Liver (tissue), 9 donors: ENCODE data around the gene GRB2. TPM values are rescaled to one million over a fixed set of nuclear protein-coding genes. Genes with fewer than 3 reads are reported as not detected.

ENCODE experiments used
- DNase-seq: peaks from one replicate; pipeline ENCODE4 v3.0.0-alpha.2; 2017; ENCODE audit warnings: low spot score
- H3K27ac ChIP-seq, 2 donors: one replicate each; pipeline ENCODE4 v1.7.0; 2013; ENCODE audit warnings: inconsistent platforms in 2 of 2, low read length in 2 of 2, control low read depth in 1 of 2, low read depth in 1 of 2, mild to moderate bottlenecking in 1 of 2
- H3K27me3 ChIP-seq, 4 donors: one replicate each; pipeline versions ENCODE4 v1.6.1 to v1.7.0; 2013; ENCODE audit warnings: low read length in 3 of 4, inconsistent platforms in 1 of 4, mild to moderate bottlenecking in 1 of 4, moderate library complexity in 1 of 4; ENCODE audit not compliant: control insufficient read depth in 4 of 4, insufficient read depth in 4 of 4
- H3K36me3 ChIP-seq, 4 donors: one replicate each; pipeline versions ENCODE4 v1.6.1 to v1.7.0; 2013; ENCODE audit warnings: low read length in 3 of 4, mild to moderate bottlenecking in 3 of 4, low read depth in 1 of 4, moderate library complexity in 1 of 4; ENCODE audit not compliant: control insufficient read depth in 4 of 4, insufficient read depth in 3 of 4
- H3K4me1 ChIP-seq, 4 donors: one replicate each; pipeline versions ENCODE4 v1.6.1 to v1.7.0; 2013; ENCODE audit warnings: low read length in 3 of 4, mild to moderate bottlenecking in 3 of 4, moderate library complexity in 1 of 4; ENCODE audit not compliant: control insufficient read depth in 4 of 4, insufficient read depth in 4 of 4
- H3K4me3 ChIP-seq, 3 donors: one replicate each; pipeline versions ENCODE4 v1.6.1 to v1.7.0; 2013; ENCODE audit warnings: low read length in 3 of 3, control low read depth in 1 of 3, low read depth in 1 of 3, mild to moderate bottlenecking in 1 of 3
- H3K9ac ChIP-seq, 2 donors: one replicate each; pipeline ENCODE4 v1.7.0; 2013; ENCODE audit warnings: low read length in 2 of 2, mild to moderate bottlenecking in 2 of 2, moderate library complexity in 2 of 2, control low read depth in 1 of 2, low read depth in 1 of 2
- H3K9me3 ChIP-seq, 4 donors: one replicate each; pipeline versions ENCODE4 v1.6.1 to v1.7.0; 2013; ENCODE audit warnings: low read length in 3 of 4; ENCODE audit not compliant: control insufficient read depth in 4 of 4
- EGR1 ChIP-seq, 2 donors: IDR thresholded peaks; 2 replicates each; pipeline ENCODE4 v1.6.1; 2016 to 2018; ENCODE audit warnings: antibody characterized with exemption in 2 of 2, low read depth in 2 of 2
- FOXA1 ChIP-seq: IDR thresholded peaks from 2 replicates; pipeline ENCODE4 v1.6.1; 2016; ENCODE audit warnings: antibody characterized with exemption
- FOXA2 ChIP-seq: IDR thresholded peaks from 2 replicates; pipeline ENCODE4 v1.6.1; 2016; ENCODE audit warnings: antibody characterized with exemption
- HNF4A ChIP-seq, 2 donors: conservative IDR thresholded peaks; 2 replicates each; pipeline ENCODE4 v1.6.1; 2016; ENCODE audit warnings: antibody characterized with exemption in 2 of 2, mild to moderate bottlenecking in 2 of 2
- HNF4G ChIP-seq: IDR thresholded peaks from 2 replicates; pipeline ENCODE4 v1.6.1; 2016; ENCODE audit warnings: antibody characterized with exemption
- MAX ChIP-seq: IDR thresholded peaks from 2 replicates; pipeline ENCODE4 v1.6.1; 2016; ENCODE audit warnings: antibody characterized with exemption
- NR2F2 ChIP-seq: IDR thresholded peaks from 2 replicates; pipeline ENCODE4 v1.6.1; 2016; ENCODE audit warnings: antibody characterized with exemption
- RAD21 ChIP-seq, 2 donors: IDR thresholded peaks; 2 replicates each; pipeline ENCODE4 v1.6.1; 2016; ENCODE audit warnings: antibody characterized with exemption in 2 of 2, mild to moderate bottlenecking in 2 of 2
- RXRA ChIP-seq, 2 donors: IDR thresholded peaks; 2 replicates each; pipeline ENCODE4 v1.6.1; 2017 to 2018; ENCODE audit warnings: antibody characterized with exemption in 2 of 2, mild to moderate bottlenecking in 1 of 2
- SP1 ChIP-seq: IDR thresholded peaks from 2 replicates; pipeline ENCODE4 v1.6.1; 2018; ENCODE audit warnings: antibody characterized with exemption, mild to moderate bottlenecking
- TAF1 ChIP-seq: conservative IDR thresholded peaks from 2 replicates; pipeline ENCODE4 v1.6.1; 2016; ENCODE audit warnings: antibody characterized with exemption, mild to moderate bottlenecking
- WGBS: extraction: QIAGEN DNeasy Blood & Tissue Kit; methylation state at CpG from one replicate; pipeline ENCODE4 v1.1.7; 2013; 5-methylcytosine and 5-hydroxymethylcytosine counted together
- polyA plus RNA-seq, 2 donors: library from polyadenylated mRNA; stranded (reverse) in 1 of 2; unstranded in 1 of 2; fragments of 200-250 nt in 1 of 2; fragments of >200 nt in 1 of 2; fragmentation: Nextera tagmentation in 1 of 2; extraction: Ambion mirVana in 1 of 2; gene quantifications; one replicate each; pipeline versions ENCODE4 v1.2.1 to v1.2.3, GENCODE V29; 2013 to 2015
- total RNA-seq, 2 donors: library from RNA; depleted of rRNA; stranded (reverse); fragments of >200 nt; gene quantifications; one replicate each; pipeline ENCODE4 v1.2.3, GENCODE V29; 2014
- TF ChIP-seq, protein P1 (sequence below): IDR thresholded peaks from 2 replicates; pipeline ENCODE4 v1.6.1; 2016; ENCODE audit warnings: antibody characterized with exemption, mild to moderate bottlenecking
- TF ChIP-seq, protein P2 (sequence below): IDR thresholded peaks from 2 replicates; pipeline ENCODE4 v1.6.1; 2016; ENCODE audit warnings: antibody characterized with exemption
- TF ChIP-seq, protein P3 (sequence below): fragments of 150-350 bp; IDR thresholded peaks from 2 replicates; pipeline ENCODE4 v1.5.1; 2017; ENCODE audit warnings: improper control_type of control experiment, low read depth, low read length; ENCODE audit not compliant: missing input control
- donor health status: healthy.
- donor health status: healthy.
- donor health status: healthy.
- donor health status: healthy.
- donor health status: healthy.

The GRB2 gene
- total and polyA plus RNA-seq, 4 donors: 36.0 to 91.8 (median 49.6) TPM

GRCh38 chr17:75403131-75403530 is 2.3 kb downstream of the GRB2 start:
- DNase-seq: no peak
- H3K9me3 ChIP-seq: no peaks in the 10 kb centered on the region
- no peaks in the 10 kb centered on the region for H3K27me3 ChIP-seq
- no peak overlapping the region for H3K9ac ChIP-seq
- TF ChIP-seq EGR1 (IDR thresholded peaks at IDR 0.05; ENCODE audit: low read depth in 2 of 2) (no peak), RXRA (IDR thresholded peaks at IDR 0.05) (no peak), HNF4G (no peak), RAD21 (IDR thresholded peaks at IDR 0.05) (no peak), SP1 (no peak), MAX (no peak), NR2F2 (no peak), TAF1 (no peak), FOXA2 (no peak), FOXA1 (no peak)
- TF ChIP-seq, protein P1, sequence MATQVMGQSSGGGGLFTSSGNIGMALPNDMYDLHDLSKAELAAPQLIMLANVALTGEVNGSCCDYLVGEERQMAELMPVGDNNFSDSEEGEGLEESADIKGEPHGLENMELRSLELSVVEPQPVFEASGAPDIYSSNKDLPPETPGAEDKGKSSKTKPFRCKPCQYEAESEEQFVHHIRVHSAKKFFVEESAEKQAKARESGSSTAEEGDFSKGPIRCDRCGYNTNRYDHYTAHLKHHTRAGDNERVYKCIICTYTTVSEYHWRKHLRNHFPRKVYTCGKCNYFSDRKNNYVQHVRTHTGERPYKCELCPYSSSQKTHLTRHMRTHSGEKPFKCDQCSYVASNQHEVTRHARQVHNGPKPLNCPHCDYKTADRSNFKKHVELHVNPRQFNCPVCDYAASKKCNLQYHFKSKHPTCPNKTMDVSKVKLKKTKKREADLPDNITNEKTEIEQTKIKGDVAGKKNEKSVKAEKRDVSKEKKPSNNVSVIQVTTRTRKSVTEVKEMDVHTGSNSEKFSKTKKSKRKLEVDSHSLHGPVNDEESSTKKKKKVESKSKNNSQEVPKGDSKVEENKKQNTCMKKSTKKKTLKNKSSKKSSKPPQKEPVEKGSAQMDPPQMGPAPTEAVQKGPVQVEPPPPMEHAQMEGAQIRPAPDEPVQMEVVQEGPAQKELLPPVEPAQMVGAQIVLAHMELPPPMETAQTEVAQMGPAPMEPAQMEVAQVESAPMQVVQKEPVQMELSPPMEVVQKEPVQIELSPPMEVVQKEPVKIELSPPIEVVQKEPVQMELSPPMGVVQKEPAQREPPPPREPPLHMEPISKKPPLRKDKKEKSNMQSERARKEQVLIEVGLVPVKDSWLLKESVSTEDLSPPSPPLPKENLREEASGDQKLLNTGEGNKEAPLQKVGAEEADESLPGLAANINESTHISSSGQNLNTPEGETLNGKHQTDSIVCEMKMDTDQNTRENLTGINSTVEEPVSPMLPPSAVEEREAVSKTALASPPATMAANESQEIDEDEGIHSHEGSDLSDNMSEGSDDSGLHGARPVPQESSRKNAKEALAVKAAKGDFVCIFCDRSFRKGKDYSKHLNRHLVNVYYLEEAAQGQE: no peak
- TF ChIP-seq, protein P2, sequence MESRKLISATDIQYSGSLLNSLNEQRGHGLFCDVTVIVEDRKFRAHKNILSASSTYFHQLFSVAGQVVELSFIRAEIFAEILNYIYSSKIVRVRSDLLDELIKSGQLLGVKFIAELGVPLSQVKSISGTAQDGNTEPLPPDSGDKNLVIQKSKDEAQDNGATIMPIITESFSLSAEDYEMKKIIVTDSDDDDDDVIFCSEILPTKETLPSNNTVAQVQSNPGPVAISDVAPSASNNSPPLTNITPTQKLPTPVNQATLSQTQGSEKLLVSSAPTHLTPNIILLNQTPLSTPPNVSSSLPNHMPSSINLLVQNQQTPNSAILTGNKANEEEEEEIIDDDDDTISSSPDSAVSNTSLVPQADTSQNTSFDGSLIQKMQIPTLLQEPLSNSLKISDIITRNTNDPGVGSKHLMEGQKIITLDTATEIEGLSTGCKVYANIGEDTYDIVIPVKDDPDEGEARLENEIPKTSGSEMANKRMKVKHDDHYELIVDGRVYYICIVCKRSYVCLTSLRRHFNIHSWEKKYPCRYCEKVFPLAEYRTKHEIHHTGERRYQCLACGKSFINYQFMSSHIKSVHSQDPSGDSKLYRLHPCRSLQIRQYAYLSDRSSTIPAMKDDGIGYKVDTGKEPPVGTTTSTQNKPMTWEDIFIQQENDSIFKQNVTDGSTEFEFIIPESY: no peak
- TF ChIP-seq, protein P3, sequence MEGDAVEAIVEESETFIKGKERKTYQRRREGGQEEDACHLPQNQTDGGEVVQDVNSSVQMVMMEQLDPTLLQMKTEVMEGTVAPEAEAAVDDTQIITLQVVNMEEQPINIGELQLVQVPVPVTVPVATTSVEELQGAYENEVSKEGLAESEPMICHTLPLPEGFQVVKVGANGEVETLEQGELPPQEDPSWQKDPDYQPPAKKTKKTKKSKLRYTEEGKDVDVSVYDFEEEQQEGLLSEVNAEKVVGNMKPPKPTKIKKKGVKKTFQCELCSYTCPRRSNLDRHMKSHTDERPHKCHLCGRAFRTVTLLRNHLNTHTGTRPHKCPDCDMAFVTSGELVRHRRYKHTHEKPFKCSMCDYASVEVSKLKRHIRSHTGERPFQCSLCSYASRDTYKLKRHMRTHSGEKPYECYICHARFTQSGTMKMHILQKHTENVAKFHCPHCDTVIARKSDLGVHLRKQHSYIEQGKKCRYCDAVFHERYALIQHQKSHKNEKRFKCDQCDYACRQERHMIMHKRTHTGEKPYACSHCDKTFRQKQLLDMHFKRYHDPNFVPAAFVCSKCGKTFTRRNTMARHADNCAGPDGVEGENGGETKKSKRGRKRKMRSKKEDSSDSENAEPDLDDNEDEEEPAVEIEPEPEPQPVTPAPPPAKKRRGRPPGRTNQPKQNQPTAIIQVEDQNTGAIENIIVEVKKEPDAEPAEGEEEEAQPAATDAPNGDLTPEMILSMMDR: no peak
- peaks cover 1 to 18% (median 12%) of the 10 kb centered on the region in 4 donors for H3K4me1 ChIP-seq
- no peak overlapping the region for H3K4me3 ChIP-seq
- H3K27ac ChIP-seq: no peak overlapping the region
- H3K36me3 ChIP-seq: no peaks in the 10 kb centered on the region
- WGBS: 71% methylated on average over 5 of the region's 5 CpGs

DNA sequence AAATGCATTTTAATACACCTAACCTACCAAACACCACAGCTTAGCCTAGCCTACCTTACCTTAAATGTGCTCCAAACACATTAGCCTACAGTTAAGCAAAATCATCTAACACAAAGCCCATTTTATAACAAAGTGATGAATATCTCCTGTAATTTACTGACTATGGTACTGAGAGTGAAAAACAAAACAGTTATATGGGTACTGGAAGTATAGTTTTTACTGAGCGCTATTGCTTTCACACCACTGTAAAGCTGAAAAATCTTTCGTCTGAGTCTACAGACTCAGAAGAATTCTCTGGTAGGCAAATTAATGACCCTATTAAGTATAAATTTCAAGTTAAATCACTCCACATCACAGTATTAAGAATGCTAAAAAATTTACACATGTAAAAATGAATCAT is 3.5 kb downstream of the GRB2 start:
- DNase-seq: no peak
- Histone ChIP-seq H3K27ac (no peak overlapping the region), H3K27me3 (no peaks in the 10 kb centered on the region), H3K9ac (no peak overlapping the region), H3K4me1 (peaks cover 1 to 18% (median 12%) of the 10 kb centered on the region in 4 donors), H3K9me3 (no peaks in the 10 kb centered on the region), H3K4me3 (no peak overlapping the region), H3K36me3 (no peaks in the 10 kb centered on the region)
- WGBS: 90% methylated on average over 2 of the region's 2 CpGs
- TF ChIP-seq RAD21 (IDR thresholded peaks at IDR 0.05): no peak
- no peak for TF ChIP-seq HNF4A (conservative IDR thresholded peaks at IDR 0.05)
- TF ChIP-seq, protein P1: no peak
- no peak for TF ChIP-seq NR2F2
- no peak for TF ChIP-seq HNF4G
